Activated B cell treated with CpG ODN at 0.5 μM for 24 hours (primary cell): ENCODE measurements around the gene SERPINI1. TPM values are rescaled to one million over a fixed set of nuclear protein-coding genes. Genes with fewer than 3 reads are reported as not detected.

Source experiments
- ATAC-seq: fragments of 200-7000 bp; cut with Tn5 transposase; one replicate; pipeline ENCODE4 v1.10.0; 2021; ENCODE audit warnings: low read depth, mild to moderate bottlenecking, moderate library complexity
- CTCF ChIA-PET: fragments of 350-600 bp; sonication (Branson Sonifier 250); formaldehyde crosslinking; loops from one replicate; lab custom pipeline; 2021; ENCODE audit warnings: antibody characterized with exemption; lab: Charles Lee
- POLR2A ChIA-PET: fragments of 350-600 bp; sonication (Branson Sonifier 250); formaldehyde crosslinking; loops from one replicate; lab custom pipeline; 2021; ENCODE audit warnings: antibody characterized with exemption; lab: Charles Lee
- DNase-seq: peaks from one replicate; pipeline ENCODE4 v3.0.0; 2022
- H3K27ac Mint-ChIP-seq: one replicate; pipeline ENCODE4 v1.8.0; 2020; ENCODE audit warnings: mixed read lengths
- H3K27me3 Mint-ChIP-seq: one replicate; pipeline ENCODE4 v1.8.0; 2021; ENCODE audit warnings: mixed read lengths
- H3K36me3 Mint-ChIP-seq: one replicate; pipeline ENCODE4 v1.8.0; 2021; ENCODE audit warnings: low read depth, mixed read lengths
- H3K4me1 Mint-ChIP-seq: one replicate; pipeline ENCODE4 v1.8.0; 2021; ENCODE audit warnings: mixed read lengths
- H3K4me3 Mint-ChIP-seq: one replicate; pipeline ENCODE4 v1.8.0; 2020; ENCODE audit warnings: mild to moderate bottlenecking, mixed read lengths
- H3K9me3 Mint-ChIP-seq: one replicate; pipeline ENCODE4 v1.8.0; 2020; ENCODE audit warnings: mixed read lengths
- intact Hi-C: fragments of 100-400 bp; cut with micrococcal nuclease; formaldehyde crosslinking; loops from one replicate; pipeline ENCODE4 v1.15.1; 2024
- total RNA-seq: library from RNA; stranded (reverse); gene quantifications from 2 replicates; pipeline ENCODE4 v1.2.3, GENCODE V29; 2022
- TF ChIP-seq, protein P1 (sequence below): fragments of 200-600 bp; IDR thresholded peaks from one replicate; pipeline ENCODE4 v1.8.0; 2022; ENCODE audit warnings: antibody characterized with exemption, mild to moderate bottlenecking

SERPINI1 gene
- total RNA-seq, 1 donor from 2014 or later = 1.8 TPM

DNA sequence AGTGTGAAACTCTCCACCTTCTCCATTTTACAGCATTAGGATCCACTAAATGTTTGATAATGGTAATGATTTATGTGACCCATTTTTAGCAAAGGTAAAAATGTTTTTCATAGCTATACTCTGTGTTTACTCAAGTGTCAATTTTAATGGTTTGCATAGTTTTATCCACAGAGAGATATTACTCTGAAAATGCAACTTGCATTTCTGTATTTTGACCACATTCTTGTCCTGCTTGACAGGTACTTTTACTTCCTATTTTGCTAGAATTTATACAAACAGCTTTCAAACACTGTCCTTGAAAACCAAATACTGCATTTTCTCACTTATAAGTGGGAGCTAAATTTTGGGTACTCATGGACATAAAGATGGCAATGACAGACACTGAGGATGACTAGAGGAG, 62.9 kb downstream of the SERPINI1 start:
- DNase-seq (no peak), ATAC-seq (no peak)
- peaks cover 2% of the 10 kb centered on the region for H3K9me3 Mint-ChIP-seq
- peaks cover 17% of the 10 kb centered on the region for H3K4me1 Mint-ChIP-seq
- H3K27ac Mint-ChIP-seq = peak overlapping the region; percentile 62
- TF ChIP-seq, protein P1, sequence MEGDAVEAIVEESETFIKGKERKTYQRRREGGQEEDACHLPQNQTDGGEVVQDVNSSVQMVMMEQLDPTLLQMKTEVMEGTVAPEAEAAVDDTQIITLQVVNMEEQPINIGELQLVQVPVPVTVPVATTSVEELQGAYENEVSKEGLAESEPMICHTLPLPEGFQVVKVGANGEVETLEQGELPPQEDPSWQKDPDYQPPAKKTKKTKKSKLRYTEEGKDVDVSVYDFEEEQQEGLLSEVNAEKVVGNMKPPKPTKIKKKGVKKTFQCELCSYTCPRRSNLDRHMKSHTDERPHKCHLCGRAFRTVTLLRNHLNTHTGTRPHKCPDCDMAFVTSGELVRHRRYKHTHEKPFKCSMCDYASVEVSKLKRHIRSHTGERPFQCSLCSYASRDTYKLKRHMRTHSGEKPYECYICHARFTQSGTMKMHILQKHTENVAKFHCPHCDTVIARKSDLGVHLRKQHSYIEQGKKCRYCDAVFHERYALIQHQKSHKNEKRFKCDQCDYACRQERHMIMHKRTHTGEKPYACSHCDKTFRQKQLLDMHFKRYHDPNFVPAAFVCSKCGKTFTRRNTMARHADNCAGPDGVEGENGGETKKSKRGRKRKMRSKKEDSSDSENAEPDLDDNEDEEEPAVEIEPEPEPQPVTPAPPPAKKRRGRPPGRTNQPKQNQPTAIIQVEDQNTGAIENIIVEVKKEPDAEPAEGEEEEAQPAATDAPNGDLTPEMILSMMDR = no peak
- ChIA-PET POLR2A (no interaction called here), CTCF (no interaction called here)
- H3K27me3 Mint-ChIP-seq = no peaks in the 10 kb centered on the region
- intact Hi-C loops = no loop called here
- H3K4me3 Mint-ChIP-seq = no peak overlapping the region
- H3K36me3 Mint-ChIP-seq = peaks cover 8% of the 10 kb centered on the region

- no peaks in the 10 kb centered on the region for H3K9me3 Mint-ChIP-seq
- CTCF ChIA-PET = no interaction called here
- intact Hi-C loops = no loop called here
- no peak overlapping the region for H3K4me3 Mint-ChIP-seq
- no peaks in the 10 kb centered on the region for H3K4me1 Mint-ChIP-seq
- no peak for ATAC-seq
- H3K36me3 Mint-ChIP-seq = no peaks in the 10 kb centered on the region
- TF ChIP-seq, protein P1 = no peak
- H3K27me3 Mint-ChIP-seq = no peaks in the 10 kb centered on the region
- DNase-seq = no peak
- no peak overlapping the region for H3K27ac Mint-ChIP-seq
- POLR2A ChIA-PET = no interaction called here
These were observed 73.4 kb downstream of the SERPINI1 start for GRCh38 chr3:167808910-167809309.

DNA sequence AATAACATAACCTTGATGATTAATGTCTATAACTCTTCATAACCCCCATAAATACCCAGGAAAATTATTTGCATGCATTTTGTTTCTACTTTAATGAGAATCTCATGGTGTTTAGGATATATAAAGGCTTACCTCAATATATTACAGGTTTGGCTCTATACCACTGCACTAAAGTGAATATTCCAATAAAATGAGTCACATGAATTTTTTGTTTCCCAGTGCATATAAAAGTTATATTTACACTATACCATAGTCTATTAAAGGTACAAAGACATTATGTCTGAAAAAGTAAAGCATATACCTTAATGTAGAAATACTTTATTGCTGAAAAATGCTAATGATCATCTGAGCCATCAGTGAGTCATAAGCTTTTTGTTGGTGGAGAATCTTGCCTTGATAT, 74.7 kb downstream of the SERPINI1 start:
- ChIA-PET CTCF (no interaction called here), POLR2A (no interaction called here)
- Mint-ChIP-seq H3K27ac (no peak overlapping the region), H3K4me1 (no peaks in the 10 kb centered on the region), H3K9me3 (no peaks in the 10 kb centered on the region), H3K36me3 (no peaks in the 10 kb centered on the region), H3K27me3 (no peaks in the 10 kb centered on the region), H3K4me3 (no peak overlapping the region)
- intact Hi-C loops = no loop called here
- ATAC-seq (no peak), DNase-seq (no peak)
- TF ChIP-seq, protein P1 = no peak

- Mint-ChIP-seq H3K27ac (no peak overlapping the region), H3K9me3 (no peaks in the 10 kb centered on the region), H3K4me3 (no peak overlapping the region), H3K4me1 (no peaks in the 10 kb centered on the region), H3K36me3 (no peaks in the 10 kb centered on the region), H3K27me3 (no peaks in the 10 kb centered on the region)
- ATAC-seq (no peak), DNase-seq (no peak)
- TF ChIP-seq, protein P1 = no peak
- CTCF ChIA-PET = no interaction called here
- intact Hi-C loops = no loop called here
- POLR2A ChIA-PET = no interaction called here
These were observed 75.5 kb downstream of the SERPINI1 start for GRCh38 chr3:167811031-167811430.

GRCh38 chr3:167813169-167814123, 77.9 kb downstream of the SERPINI1 start:
- CTCF ChIA-PET = no interaction called here
- TF ChIP-seq, protein P1 = no peak
- intact Hi-C loops = no loop called here

More at GRCh38 chr3:167813169-167814123, 77.9 kb downstream of the SERPINI1 start:
- Mint-ChIP-seq H3K27me3 (no peaks in the 10 kb centered on the region), H3K27ac (no peak overlapping the region), H3K9me3 (no peaks in the 10 kb centered on the region), H3K36me3 (no peaks in the 10 kb centered on the region), H3K4me3 (no peak overlapping the region), H3K4me1 (no peaks in the 10 kb centered on the region)
- POLR2A ChIA-PET = no interaction called here
- DNase-seq = no peak
- ATAC-seq = no peak
